GM19023 (cell line): Measurements from ENCODE around the gene PLEK2.
"Not testable (repeated sequence)": the region's sequence is repeated elsewhere in the genome, so short reads cannot be mapped to it uniquely, and the experiment has no call there.

Experiments used
- ATAC-seq: cut with Tn5 transposase; IDR thresholded peaks from one replicate; pipeline ENCODE4 v1.9.1; 2021; ENCODE audit warnings: mild to moderate bottlenecking, moderate library complexity; ENCODE audit not compliant: unreplicated experiment

PLEK2 gene

GRCh38 chr14:67360470-67361206 is 51.3 kb downstream of the PLEK2 start:
- ATAC-seq, result peak; percentile 23

GRCh38 chr14:67359775-67360469 is 52.0 kb downstream of the PLEK2 start, which contains the start of the genes ATP6V1D and EIF2S1:
Gene ATP6V1D (minus strand): TSS chr14:67359804. CDS start chr14:67359698, 106 bp downstream.
Gene EIF2S1 (plus strand): TSS chr14:67360328. CDS start chr14:67364768, 4,440 bp downstream.
- peak; percentile 91 for ATAC-seq

GRCh38 chr14:67358924-67359774 is 52.8 kb downstream of the PLEK2 start:
- peak; percentile 0 for ATAC-seq

GRCh38 chr14:67357969-67358354 is 54.0 kb downstream of the PLEK2 start:
- ATAC-seq, result no peak

- no peak for ATAC-seq
Measured at GRCh38 chr14:67357186-67357968, 54.6 kb downstream of the PLEK2 start.

- no peak for ATAC-seq
Measured at GRCh38 chr14:67352055-67352454, 59.9 kb downstream of the PLEK2 start.

GRCh38 chr14:67345583-67345982 is 66.4 kb downstream of the PLEK2 start:
- ATAC-seq, result no peak

DNA sequence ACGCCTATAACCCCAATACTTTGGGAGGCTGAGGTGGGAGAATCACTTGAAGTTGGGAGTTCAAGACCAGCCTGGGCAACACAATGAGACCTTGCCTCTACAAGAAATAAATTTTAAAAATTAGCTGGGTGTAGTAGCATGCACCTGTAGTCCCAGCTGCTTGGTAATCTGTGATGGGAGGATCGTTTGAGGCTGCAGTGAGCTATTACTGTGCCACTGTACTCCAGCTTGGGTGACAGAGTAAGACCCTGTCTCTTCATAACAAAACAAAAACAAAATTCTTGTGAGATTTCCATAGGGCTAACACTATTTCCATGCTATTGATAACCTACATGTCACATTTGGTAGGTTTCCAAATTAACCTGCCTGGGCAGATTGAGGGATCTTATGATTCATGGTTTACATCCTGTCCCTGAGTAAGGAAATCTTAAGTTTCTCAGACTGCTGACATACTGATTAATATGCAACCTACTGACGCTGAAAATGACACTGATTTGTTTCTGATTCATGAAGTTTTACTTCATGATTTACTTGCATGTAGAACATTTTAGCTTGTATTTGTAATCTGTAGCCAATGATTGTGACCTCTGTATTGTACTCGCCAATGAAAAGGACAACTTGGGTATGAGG is 68.2 kb downstream of the PLEK2 start:
- no peak for ATAC-seq

DNA sequence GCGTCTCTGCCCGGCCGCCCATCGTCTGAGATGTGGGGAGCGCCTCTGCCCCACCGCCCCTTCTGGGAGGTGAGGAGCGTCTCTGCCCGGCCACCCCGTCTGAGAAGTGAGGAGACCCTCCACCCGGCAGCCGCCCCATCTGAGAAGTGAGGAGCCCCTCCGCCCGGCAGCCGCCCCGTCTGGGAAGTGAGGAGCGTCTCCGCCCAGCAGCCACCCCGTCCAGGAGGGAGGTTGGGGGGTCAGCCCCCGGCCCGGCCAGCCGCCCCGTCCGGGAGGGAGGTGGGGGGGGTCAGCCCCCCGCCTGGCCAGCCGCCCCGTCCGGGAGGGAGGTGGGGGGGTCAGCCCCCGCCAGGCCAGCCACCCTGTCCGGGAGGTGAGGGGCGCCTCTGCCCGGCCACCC is 70.7 kb downstream of the PLEK2 start:
- ATAC-seq, result not testable (repeated sequence)
